ENCODE data around the gene PIGR. TPM values are rescaled to one million over a fixed set of nuclear protein-coding genes. Genes with fewer than 3 reads are reported as not detected.

PIGR gene
- polyA plus RNA-seq, 1 donor (not counting 4 experiments of a cell fraction or from before 2014, with no cell fraction given) = 0.01 TPM

DNA sequence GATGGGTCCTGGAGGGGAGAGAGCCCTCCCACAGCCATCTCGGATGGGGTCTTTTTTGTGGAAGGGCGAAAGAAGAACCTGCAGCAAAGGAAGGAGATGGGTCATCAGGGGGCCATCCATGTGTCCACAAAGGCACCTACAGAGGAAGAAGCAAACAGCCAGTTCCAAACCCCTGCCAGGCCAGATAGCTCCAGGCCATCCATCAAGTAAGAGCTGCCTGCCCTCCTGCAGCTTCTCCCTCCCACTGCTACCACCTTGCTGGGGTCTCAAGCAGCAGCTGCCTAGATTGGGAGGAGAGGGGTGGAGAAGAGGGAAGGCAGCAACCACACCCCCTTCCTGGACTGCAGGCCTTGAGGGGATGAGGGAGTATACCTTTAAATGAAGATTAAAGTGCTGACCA lies 19.5 kb upstream of the PIGR start:
- Histone ChIP-seq H3K27me3 (ENCODE audit: control insufficient read depth, extremely low read depth, insufficient read depth, low read length) (peaks cover 15% of the 10 kb centered on the region), H3K4me3 (ENCODE audit: control insufficient read depth in 2 of 3, extremely low read depth in 1 of 3, insufficient read depth in 2 of 3, low read depth in 1 of 3, low read length in 3 of 3) (no peak overlapping the region), H3K4me2 (ENCODE audit: control insufficient read depth, extremely low read depth, insufficient read depth, low read depth, low read length) (no peak overlapping the region), H3K27ac (ENCODE audit: control insufficient read depth, insufficient read depth, low read length) (no peak overlapping the region), H2AFZ (ENCODE audit: control insufficient read depth, low read length) (no peak overlapping the region), H3K4me1 (ENCODE audit: control insufficient read depth, extremely low read depth, insufficient read depth, low read length) (peaks cover 9% of the 10 kb centered on the region), H3K79me2 (ENCODE audit: control insufficient read depth, insufficient read depth, low read length) (no peaks in the 10 kb centered on the region), H3K36me3 (ENCODE audit: control insufficient read depth in 2 of 2, extremely low read depth in 1 of 2, insufficient read depth in 2 of 2, low read length in 2 of 2) (no peaks in the 10 kb centered on the region), H3K9ac (ENCODE audit: control insufficient read depth, extremely low read depth, insufficient read depth, low read length) (no peak overlapping the region), H4K20me1 (ENCODE audit: control insufficient read depth, extremely low read depth, insufficient read depth, low read length) (no peaks in the 10 kb centered on the region), H3K9me3 (ENCODE audit: control insufficient read depth, low read depth, low read length) (no peaks in the 10 kb centered on the region), H3K9me1 (ENCODE audit: control insufficient read depth, extremely low read depth, insufficient read depth, low read length) (no peaks in the 10 kb centered on the region)
- FAIRE-seq = no peak
- dilution Hi-C loops (cut with MboI; ENCODE audit: extremely low pct_ligation_motif_present, low sequenced_read_pairs) = no loop called here
- TF ChIP-seq, protein P1, sequence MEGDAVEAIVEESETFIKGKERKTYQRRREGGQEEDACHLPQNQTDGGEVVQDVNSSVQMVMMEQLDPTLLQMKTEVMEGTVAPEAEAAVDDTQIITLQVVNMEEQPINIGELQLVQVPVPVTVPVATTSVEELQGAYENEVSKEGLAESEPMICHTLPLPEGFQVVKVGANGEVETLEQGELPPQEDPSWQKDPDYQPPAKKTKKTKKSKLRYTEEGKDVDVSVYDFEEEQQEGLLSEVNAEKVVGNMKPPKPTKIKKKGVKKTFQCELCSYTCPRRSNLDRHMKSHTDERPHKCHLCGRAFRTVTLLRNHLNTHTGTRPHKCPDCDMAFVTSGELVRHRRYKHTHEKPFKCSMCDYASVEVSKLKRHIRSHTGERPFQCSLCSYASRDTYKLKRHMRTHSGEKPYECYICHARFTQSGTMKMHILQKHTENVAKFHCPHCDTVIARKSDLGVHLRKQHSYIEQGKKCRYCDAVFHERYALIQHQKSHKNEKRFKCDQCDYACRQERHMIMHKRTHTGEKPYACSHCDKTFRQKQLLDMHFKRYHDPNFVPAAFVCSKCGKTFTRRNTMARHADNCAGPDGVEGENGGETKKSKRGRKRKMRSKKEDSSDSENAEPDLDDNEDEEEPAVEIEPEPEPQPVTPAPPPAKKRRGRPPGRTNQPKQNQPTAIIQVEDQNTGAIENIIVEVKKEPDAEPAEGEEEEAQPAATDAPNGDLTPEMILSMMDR (optimal IDR thresholded peaks at IDR 0.05 in 1 of 3, IDR thresholded peaks at IDR 0.05 in 1 of 3, conservative IDR thresholded peaks at IDR 0.05 in 1 of 3; ENCODE audit: extremely low read depth in 1 of 3, insufficient read depth in 2 of 3, low read length in 3 of 3) = no peak
- TF ChIP-seq EZH2 (IDR thresholded peaks at IDR 0.05; ENCODE audit: low read length) = no peak
- DNase-seq (ENCODE audit: low read depth, low spot score) = no peak

DNA sequence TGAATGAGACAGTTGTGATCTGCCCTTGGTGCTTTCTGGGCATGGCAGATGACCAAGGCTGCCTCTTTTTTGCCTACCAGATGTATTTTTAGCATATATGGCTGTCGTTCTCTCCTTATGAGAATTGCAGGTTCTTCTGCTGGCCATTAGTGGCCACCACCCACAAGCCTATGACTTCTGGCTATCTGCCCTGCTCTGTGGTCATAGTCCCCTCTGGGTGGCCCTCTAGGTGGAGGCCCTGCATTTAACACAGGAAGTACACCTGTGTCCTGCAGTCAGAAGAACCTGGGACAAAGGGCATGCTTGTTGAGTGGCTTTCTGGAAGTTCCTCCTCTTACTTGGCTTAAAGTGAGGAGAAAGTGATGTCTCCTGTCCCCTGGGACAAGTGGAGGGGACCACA lies 17.5 kb upstream of the PIGR start:
- DNase-seq (ENCODE audit: low read depth, low spot score) = no peak
- H3K9me3 ChIP-seq (ENCODE audit: control insufficient read depth, low read depth, low read length) = no peaks in the 10 kb centered on the region
- H3K9ac ChIP-seq (ENCODE audit: control insufficient read depth, extremely low read depth, insufficient read depth, low read length) = no peak overlapping the region
- H3K27ac ChIP-seq (ENCODE audit: control insufficient read depth, insufficient read depth, low read length) = no peak overlapping the region
- H3K36me3 ChIP-seq (ENCODE audit: control insufficient read depth in 2 of 2, extremely low read depth in 1 of 2, insufficient read depth in 2 of 2, low read length in 2 of 2) = no peaks in the 10 kb centered on the region
- H4K20me1 ChIP-seq (ENCODE audit: control insufficient read depth, extremely low read depth, insufficient read depth, low read length) = no peaks in the 10 kb centered on the region
- H3K4me2 ChIP-seq (ENCODE audit: control insufficient read depth, extremely low read depth, insufficient read depth, low read depth, low read length) = no peak overlapping the region
- H3K79me2 ChIP-seq (ENCODE audit: control insufficient read depth, insufficient read depth, low read length) = no peaks in the 10 kb centered on the region
- dilution Hi-C loops (cut with MboI; ENCODE audit: extremely low pct_ligation_motif_present, low sequenced_read_pairs) = no loop called here
- H3K4me3 ChIP-seq (ENCODE audit: control insufficient read depth in 2 of 3, extremely low read depth in 1 of 3, insufficient read depth in 2 of 3, low read depth in 1 of 3, low read length in 3 of 3) = no peak overlapping the region
- H3K27me3 ChIP-seq (ENCODE audit: control insufficient read depth, extremely low read depth, insufficient read depth, low read length) = peaks cover 4% of the 10 kb centered on the region
- H3K4me1 ChIP-seq (ENCODE audit: control insufficient read depth, extremely low read depth, insufficient read depth, low read length) = peaks cover 9% of the 10 kb centered on the region
- no peak for TF ChIP-seq EZH2 (IDR thresholded peaks at IDR 0.05; ENCODE audit: low read length)
- TF ChIP-seq, protein P1 (optimal IDR thresholded peaks at IDR 0.05 in 1 of 3, IDR thresholded peaks at IDR 0.05 in 1 of 3, conservative IDR thresholded peaks at IDR 0.05 in 1 of 3; ENCODE audit: extremely low read depth in 1 of 3, insufficient read depth in 2 of 3, low read length in 3 of 3) = no peak
- H2AFZ ChIP-seq (ENCODE audit: control insufficient read depth, low read length) = no peak overlapping the region
- no peaks in the 10 kb centered on the region for H3K9me1 ChIP-seq (ENCODE audit: control insufficient read depth, extremely low read depth, insufficient read depth, low read length)
- no peak for FAIRE-seq

Data from keratinocyte (primary cell).